HL-60 (cell line): Measurements from ENCODE around the gene CHRDL1.

ENCODE experiments used
- DNase-seq, 2 experiments: peaks; one replicate each; pipeline ENCODE4 v3.0.0-alpha.2; 2010 to 2020; ENCODE audit warnings: low read depth in 1 of 2, low spot score in 1 of 2
- H3K27ac ChIP-seq: fragments of 250-450 bp; sonication (Bioruptor Pico); replicated peaks from 2 replicates; pipeline ENCODE4 v1.5.1; 2020; ENCODE audit warnings: mild to moderate bottlenecking, moderate library complexity
- H3K27me3 ChIP-seq: fragments of 250-450 bp; sonication (Bioruptor Pico); 2 replicates; pipeline ENCODE4 v1.5.1; 2021; ENCODE audit warnings: mild to moderate bottlenecking, moderate library complexity; ENCODE audit not compliant: insufficient read depth, poor library complexity, severe bottlenecking
- H3K4me3 ChIP-seq: replicated peaks from 2 replicates; pipeline ENCODE4 v1.5.1; 2011; ENCODE audit warnings: mild to moderate bottlenecking, control low read depth, low read length; ENCODE audit not compliant: insufficient read depth
- GABPA ChIP-seq: IDR thresholded peaks from 2 replicates; pipeline ENCODE4 v1.6.1; 2012; ENCODE audit warnings: low read depth
- POLR2AphosphoS5 ChIP-seq: IDR thresholded peaks from 2 replicates; pipeline ENCODE4 v1.6.1; 2012; ENCODE audit warnings: low read depth
- SPI1 ChIP-seq: IDR thresholded peaks from 2 replicates; pipeline ENCODE4 v1.6.1; 2012; ENCODE audit warnings: low read depth, mild to moderate bottlenecking, borderline replicate concordance
- TF ChIP-seq, protein P1 (sequence below): IDR thresholded peaks from 2 replicates; pipeline ENCODE4 v1.6.1; 2012; ENCODE audit warnings: low read depth; ENCODE audit not compliant: insufficient replicate concordance
- TF ChIP-seq, protein P2 (sequence below): IDR thresholded peaks from one replicate; pipeline ENCODE4 v1.5.1; 2011; ENCODE audit warnings: low read length, control low read depth, inconsistent platforms; ENCODE audit not compliant: insufficient read depth

CHRDL1 gene

DNA sequence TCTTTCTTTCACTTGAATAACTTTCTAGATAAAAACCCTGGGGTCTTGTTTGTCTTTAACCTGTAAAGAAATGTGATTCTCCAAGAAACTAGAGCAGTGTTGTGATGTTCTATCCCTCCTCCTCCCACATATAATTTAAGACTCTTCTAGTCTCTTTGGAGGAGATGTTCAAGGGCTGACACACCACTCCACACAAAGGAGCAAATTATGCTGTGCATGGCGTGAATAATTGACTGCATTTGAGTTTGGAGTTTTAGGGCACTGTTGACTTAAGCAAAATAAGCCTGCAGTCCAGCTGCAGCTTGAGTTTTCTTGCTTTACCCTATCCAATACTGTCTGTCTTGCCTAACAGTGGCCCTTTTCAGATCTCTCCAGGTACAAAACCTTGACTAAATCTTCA lies 119.7 kb downstream of the CHRDL1 start:
- H3K27ac ChIP-seq: no peak overlapping the region
- H3K27me3 ChIP-seq: no peaks in the 10 kb centered on the region
- TF ChIP-seq GABPA (no peak), SPI1 (no peak), POLR2AphosphoS5 (no peak)
- TF ChIP-seq, protein P1, sequence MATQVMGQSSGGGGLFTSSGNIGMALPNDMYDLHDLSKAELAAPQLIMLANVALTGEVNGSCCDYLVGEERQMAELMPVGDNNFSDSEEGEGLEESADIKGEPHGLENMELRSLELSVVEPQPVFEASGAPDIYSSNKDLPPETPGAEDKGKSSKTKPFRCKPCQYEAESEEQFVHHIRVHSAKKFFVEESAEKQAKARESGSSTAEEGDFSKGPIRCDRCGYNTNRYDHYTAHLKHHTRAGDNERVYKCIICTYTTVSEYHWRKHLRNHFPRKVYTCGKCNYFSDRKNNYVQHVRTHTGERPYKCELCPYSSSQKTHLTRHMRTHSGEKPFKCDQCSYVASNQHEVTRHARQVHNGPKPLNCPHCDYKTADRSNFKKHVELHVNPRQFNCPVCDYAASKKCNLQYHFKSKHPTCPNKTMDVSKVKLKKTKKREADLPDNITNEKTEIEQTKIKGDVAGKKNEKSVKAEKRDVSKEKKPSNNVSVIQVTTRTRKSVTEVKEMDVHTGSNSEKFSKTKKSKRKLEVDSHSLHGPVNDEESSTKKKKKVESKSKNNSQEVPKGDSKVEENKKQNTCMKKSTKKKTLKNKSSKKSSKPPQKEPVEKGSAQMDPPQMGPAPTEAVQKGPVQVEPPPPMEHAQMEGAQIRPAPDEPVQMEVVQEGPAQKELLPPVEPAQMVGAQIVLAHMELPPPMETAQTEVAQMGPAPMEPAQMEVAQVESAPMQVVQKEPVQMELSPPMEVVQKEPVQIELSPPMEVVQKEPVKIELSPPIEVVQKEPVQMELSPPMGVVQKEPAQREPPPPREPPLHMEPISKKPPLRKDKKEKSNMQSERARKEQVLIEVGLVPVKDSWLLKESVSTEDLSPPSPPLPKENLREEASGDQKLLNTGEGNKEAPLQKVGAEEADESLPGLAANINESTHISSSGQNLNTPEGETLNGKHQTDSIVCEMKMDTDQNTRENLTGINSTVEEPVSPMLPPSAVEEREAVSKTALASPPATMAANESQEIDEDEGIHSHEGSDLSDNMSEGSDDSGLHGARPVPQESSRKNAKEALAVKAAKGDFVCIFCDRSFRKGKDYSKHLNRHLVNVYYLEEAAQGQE: no peak
- TF ChIP-seq, protein P2, sequence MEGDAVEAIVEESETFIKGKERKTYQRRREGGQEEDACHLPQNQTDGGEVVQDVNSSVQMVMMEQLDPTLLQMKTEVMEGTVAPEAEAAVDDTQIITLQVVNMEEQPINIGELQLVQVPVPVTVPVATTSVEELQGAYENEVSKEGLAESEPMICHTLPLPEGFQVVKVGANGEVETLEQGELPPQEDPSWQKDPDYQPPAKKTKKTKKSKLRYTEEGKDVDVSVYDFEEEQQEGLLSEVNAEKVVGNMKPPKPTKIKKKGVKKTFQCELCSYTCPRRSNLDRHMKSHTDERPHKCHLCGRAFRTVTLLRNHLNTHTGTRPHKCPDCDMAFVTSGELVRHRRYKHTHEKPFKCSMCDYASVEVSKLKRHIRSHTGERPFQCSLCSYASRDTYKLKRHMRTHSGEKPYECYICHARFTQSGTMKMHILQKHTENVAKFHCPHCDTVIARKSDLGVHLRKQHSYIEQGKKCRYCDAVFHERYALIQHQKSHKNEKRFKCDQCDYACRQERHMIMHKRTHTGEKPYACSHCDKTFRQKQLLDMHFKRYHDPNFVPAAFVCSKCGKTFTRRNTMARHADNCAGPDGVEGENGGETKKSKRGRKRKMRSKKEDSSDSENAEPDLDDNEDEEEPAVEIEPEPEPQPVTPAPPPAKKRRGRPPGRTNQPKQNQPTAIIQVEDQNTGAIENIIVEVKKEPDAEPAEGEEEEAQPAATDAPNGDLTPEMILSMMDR: no peak
- H3K4me3 ChIP-seq: no peak overlapping the region
- no peak for DNase-seq

DNA sequence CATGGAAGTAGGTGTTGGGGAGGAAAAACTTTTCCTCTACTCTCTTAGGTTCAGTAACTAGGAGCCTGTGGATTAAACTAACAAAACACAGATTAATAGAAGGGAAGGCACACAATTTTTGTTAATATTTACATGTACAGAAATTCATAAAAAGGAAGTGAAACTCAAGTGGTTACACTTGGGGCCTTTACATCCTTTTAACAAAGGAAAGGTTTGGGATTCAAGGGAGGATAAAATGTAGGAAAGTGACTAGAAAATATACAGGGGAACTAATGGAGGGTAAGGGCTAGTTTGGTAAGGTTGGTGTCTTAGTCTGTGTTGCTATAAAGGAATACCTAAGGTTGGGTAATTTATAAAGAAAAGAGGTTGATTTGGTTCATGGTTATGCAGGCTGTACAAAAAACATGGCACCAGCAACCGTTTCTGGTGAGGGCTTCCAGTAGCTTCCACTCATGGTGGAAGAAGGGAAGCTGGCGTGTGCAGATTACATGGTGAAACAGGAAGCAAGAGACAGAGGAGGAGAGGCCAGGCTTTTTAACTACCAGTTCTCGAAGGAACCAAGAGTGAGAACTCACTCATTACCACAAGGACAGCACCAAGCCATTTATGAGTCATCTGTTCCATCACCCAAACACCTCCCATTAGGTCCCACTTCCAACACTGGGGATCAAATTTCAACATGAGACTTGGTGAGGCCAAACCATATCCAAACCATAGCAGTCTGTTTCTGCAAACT lies 124.4 kb downstream of the CHRDL1 start:
- TF ChIP-seq, protein P1: no peak
- TF ChIP-seq SPI1 (no peak), GABPA (no peak), POLR2AphosphoS5 (no peak)
- peak; percentile 3 to 42 for DNase-seq
- H3K27ac ChIP-seq: no peak overlapping the region
- no peaks in the 10 kb centered on the region for H3K27me3 ChIP-seq
- H3K4me3 ChIP-seq: no peak overlapping the region

DNA sequence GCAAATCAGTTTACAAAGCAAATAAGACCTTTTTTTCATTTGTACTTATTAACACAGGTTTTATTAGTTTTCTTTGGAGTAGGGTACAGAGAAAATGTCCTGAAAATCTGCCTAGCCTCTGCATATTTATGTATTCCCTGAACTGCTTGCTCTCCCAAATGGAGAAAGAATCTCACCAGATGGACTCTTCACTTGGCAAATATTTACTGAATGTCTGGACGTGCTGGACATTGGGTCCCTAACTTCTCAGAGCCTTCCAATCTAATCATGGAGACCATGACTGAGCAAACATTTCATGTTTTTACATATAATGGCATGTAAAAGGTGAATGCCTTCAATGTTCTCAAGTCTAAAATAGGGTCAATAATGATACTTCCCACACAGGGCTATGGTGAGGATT lies 126.0 kb downstream of the CHRDL1 start:
- Histone ChIP-seq H3K27ac (no peak overlapping the region), H3K27me3 (no peaks in the 10 kb centered on the region), H3K4me3 (no peak overlapping the region)
- TF ChIP-seq SPI1: no peak
- no peak for TF ChIP-seq GABPA
- TF ChIP-seq, protein P1: no peak
- no peak for TF ChIP-seq POLR2AphosphoS5
- TF ChIP-seq, protein P2: no peak
- no peak for DNase-seq
